ENCODE measurements around the gene DENND4B. TPM values are rescaled to one million over a fixed set of nuclear protein-coding genes. Genes with fewer than 3 reads are reported as not detected.

The DENND4B gene
- total RNA-seq, 2 donors from 2014 or later: 26.9 to 45.6 TPM

DNA sequence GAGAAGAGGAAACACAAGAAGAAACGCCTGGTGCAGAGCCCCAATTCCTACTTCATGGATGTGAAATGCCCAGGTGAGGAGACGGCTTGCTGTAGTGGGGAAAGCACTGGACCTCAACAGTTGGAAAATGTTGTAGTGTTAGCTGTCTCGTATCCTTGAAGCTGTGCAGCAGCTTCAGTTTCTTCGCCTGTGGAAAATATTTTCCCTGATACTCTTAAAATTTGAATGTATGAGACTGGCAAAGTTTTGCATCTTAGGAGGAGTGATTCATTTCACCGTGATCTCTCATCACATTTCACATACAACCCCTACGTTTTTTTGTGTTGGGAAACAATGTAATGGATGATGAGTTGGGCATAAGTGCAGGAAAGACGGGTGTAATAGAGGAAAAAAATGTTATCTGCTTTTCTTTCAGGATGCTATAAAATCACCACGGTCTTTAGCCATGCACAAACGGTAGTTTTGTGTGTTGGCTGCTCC, 44.7 kb upstream of the DENND4B start:
- Histone ChIP-seq H3K9me3 (no peaks in the 10 kb centered on the region), H3K36me3 (no peaks in the 10 kb centered on the region), H3K4me3 (peak overlapping the region; percentile 87), H3K27ac (peak overlapping the region; percentile 81), H3K27me3 (no peaks in the 10 kb centered on the region), H3K9ac (ENCODE audit: low read depth in 2 of 2, low read length in 2 of 2) (peak overlapping the region; percentile 82 to 98), H3K4me1 (peaks cover 4% of the 10 kb centered on the region)
- intact Hi-C loops (cut with DNase I): no loop called here
- TF ChIP-seq, protein P1, sequence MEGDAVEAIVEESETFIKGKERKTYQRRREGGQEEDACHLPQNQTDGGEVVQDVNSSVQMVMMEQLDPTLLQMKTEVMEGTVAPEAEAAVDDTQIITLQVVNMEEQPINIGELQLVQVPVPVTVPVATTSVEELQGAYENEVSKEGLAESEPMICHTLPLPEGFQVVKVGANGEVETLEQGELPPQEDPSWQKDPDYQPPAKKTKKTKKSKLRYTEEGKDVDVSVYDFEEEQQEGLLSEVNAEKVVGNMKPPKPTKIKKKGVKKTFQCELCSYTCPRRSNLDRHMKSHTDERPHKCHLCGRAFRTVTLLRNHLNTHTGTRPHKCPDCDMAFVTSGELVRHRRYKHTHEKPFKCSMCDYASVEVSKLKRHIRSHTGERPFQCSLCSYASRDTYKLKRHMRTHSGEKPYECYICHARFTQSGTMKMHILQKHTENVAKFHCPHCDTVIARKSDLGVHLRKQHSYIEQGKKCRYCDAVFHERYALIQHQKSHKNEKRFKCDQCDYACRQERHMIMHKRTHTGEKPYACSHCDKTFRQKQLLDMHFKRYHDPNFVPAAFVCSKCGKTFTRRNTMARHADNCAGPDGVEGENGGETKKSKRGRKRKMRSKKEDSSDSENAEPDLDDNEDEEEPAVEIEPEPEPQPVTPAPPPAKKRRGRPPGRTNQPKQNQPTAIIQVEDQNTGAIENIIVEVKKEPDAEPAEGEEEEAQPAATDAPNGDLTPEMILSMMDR (IDR thresholded peaks at IDR 0.05): no peak
- DNase-seq: no peak

DNA sequence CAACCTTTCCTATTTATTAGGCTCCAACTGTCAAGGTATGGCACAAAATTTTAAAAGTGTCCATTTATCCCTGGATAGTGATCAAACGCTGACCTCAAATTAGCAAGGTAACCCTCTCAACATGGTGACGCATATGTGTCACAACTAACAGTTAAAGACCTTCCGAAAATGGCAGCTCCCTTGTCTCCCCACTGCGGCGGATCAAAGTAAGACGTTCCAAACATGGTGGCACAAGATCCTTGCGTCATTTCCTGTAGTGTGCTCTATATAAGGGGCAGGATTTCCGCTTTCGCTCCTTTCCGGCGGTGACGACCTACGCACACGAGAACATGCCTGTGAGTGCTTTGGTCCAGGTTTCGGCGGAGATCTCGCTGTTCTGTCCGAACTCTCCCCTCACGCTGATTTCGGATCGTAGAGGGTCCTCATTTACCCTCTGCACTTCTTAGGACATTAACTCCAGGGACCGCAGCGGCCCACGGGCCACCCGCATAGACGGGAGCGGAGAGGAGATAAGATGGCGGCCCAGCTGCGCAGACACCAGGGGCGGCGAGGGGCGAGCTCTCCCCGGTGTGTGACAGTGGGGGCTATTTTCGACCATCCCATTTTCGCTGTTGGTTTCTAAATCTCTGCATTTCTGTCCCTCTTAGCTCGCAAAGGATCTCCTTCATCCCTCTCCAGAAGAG, 44.1 kb upstream of the DENND4B start, which contains the start of gene RPS27:
Gene RPS27 (plus strand): TSS at position 295 of the 683 bp plus-strand sequence. CDS start 35 bp downstream, at position 330.
- intact Hi-C loops (cut with DNase I): no loop called here
- Histone ChIP-seq H3K4me3 (peak within 1 kb of the TSS; percentile 87), H3K9me3 (no peaks in the 10 kb centered on the region), H3K9ac (ENCODE audit: low read depth in 2 of 2, low read length in 2 of 2) (peak within 1 kb of the TSS; percentile 82 to 98), H3K36me3 (no peaks in the 10 kb centered on the region), H3K27ac (peak within 1 kb of the TSS; percentile 81), H3K4me1 (peaks cover 4% of the 10 kb centered on the region), H3K27me3 (no peaks in the 10 kb centered on the region)
- TF ChIP-seq, protein P1 (IDR thresholded peaks at IDR 0.05): no peak
- peak; percentile 94 for DNase-seq

DNA sequence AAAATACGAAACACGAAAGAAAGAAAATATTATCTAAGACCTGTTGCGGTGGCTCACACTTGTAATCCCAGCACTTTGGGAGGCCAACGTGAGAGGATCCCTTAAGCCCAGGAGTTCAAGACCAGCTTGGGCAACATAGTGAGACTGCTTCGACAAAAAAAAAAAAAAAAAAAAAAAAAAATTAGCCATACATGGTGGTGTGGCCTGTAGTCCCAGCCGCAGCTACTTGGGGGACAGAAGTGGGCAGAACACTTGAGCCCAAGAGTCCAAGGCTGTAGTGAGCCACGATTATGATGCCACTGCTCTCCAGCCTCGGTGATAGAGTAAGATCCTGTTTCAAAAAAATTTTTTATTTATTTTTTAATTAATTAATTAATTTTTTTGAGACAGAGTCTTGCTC, 41.1 kb upstream of the DENND4B start:
- peaks cover 11% of the 10 kb centered on the region for H3K4me1 ChIP-seq

DNA sequence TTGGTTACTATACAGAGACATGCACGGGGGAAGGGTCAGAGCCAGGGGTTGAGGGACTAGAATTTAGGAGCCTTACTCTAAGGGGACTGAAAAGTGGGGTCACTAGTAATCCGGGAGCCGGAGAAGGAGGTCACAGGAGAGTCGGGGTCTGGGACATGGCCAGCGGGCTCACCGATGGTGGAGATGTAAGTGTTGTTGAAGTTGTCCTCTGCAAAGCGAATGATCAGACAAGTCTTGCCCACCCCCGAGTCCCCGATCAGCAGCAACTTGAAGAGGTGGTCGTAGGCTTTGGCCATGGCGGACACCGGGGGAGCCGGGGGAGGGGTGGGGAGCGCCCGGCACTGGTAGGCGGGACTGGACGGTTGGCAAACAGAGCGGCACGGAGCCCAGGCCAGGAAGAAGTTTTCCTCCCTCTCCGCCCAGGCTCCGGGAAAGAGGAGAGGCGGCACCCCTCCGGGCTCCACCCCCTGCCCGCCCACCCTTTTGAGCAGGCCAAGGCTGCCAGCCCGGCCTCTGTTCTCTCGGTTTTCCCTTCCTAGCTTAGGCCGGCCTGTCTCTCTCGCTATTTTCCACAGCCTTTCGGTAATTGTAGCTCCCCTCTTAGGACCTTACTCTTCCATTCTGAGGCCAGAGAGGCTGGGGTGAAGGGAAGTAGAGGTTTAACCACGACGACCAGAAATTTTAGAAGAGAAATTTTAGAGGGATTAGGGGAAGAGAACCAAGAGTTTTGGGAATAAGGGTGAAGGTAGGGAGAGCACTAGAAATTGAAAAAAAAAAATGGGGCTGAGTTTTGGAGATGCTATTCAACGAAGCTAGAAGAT, 39.6 kb upstream of the DENND4B start, which contains the start of gene RAB13:
Gene RAB13 (minus strand): TSS at position 399 of the 821 bp plus-strand sequence. CDS start 103 bp downstream, at position 296.
- H3K9me3 ChIP-seq: no peaks in the 10 kb centered on the region
- H3K4me1 ChIP-seq: peaks cover 7% of the 10 kb centered on the region
- intact Hi-C loops (cut with DNase I): loop anchor here (2.0 to 10.0 kb wide), 4 partner anchors 64 to 311 kb away; partner anchors contain the start of genes GATAD2B, ILF2 and NPR1
- TF ChIP-seq, protein P1 (IDR thresholded peaks at IDR 0.05): no peak
- H3K36me3 ChIP-seq: no peaks in the 10 kb centered on the region
- H3K27me3 ChIP-seq: no peaks in the 10 kb centered on the region
- peak within 1 kb of the TSS; percentile 70 to 92 for H3K9ac ChIP-seq (ENCODE audit: low read depth in 2 of 2, low read length in 2 of 2)
- H3K27ac ChIP-seq: peak within 1 kb of the TSS; percentile 63
- DNase-seq: peak; percentile 93
- peak within 1 kb of the TSS; percentile 47 for H3K4me3 ChIP-seq

More for the DNA sequence above, 41.1 kb upstream of the DENND4B start:
- DNase-seq: no peak
- TF ChIP-seq, protein P1 (IDR thresholded peaks at IDR 0.05): no peak
- Histone ChIP-seq H3K27ac (peak overlapping the region; percentile 63), H3K27me3 (no peaks in the 10 kb centered on the region), H3K36me3 (no peaks in the 10 kb centered on the region), H3K9me3 (no peaks in the 10 kb centered on the region), H3K4me3 (no peak overlapping the region), H3K9ac (ENCODE audit: low read depth in 2 of 2, low read length in 2 of 2) (no peak overlapping the region)
- intact Hi-C loops (cut with DNase I): loop anchor here (2.0 to 10.0 kb wide), 4 partner anchors 65 to 313 kb away; partner anchors contain the start of genes GATAD2B, ILF2 and NPR1

DNA sequence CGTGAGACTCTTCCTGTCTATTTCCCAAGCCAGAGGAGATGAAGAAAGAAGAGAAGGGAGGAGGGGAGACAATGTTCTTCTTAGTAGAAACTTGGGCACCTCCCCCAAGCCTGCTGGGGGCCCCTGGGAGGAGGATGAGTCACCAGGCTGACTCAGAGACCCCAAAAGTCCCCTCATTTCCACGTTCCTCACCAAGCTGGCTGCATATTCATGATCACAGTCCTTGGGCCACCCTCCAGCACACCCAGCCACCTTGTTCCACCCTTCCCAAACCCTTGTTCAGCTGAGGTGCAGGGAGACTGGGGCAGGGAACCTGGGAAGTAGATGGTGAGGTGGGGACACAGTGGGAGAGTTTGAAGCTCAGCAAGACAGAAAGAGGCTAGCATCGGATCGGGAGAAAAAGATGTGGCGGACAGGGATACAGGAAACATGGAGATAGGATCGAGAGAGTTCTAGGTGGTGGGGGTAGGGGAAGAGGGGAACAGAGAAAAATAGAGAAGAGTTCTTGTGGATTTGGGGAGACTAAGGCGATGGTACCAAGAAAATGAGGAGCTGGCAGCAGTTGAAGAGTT, 38.9 kb upstream of the DENND4B start:
- intact Hi-C loops (cut with DNase I): loop anchor here (5.0 to 10.0 kb wide), 3 partner anchors 63 to 311 kb away; partner anchors contain the start of genes GATAD2B, ILF2 and NPR1
- Histone ChIP-seq H3K36me3 (no peaks in the 10 kb centered on the region), H3K9me3 (no peaks in the 10 kb centered on the region), H3K27ac (peak overlapping the region; percentile 63), H3K9ac (ENCODE audit: low read depth in 2 of 2, low read length in 2 of 2) (peak overlapping the region; percentile 70 to 92), H3K27me3 (no peaks in the 10 kb centered on the region), H3K4me1 (peaks cover 7% of the 10 kb centered on the region), H3K4me3 (peak overlapping the region; percentile 47)
- TF ChIP-seq, protein P1 (IDR thresholded peaks at IDR 0.05): no peak
- DNase-seq: no peak
